HepG2 (cell line): ENCODE data around the gene ATG4A. TPM values are rescaled to one million over a fixed set of nuclear protein-coding genes. Genes with fewer than 3 reads are reported as not detected.

Source experiments
- ATAC-seq: fragments of 200-7000 bp; cut with Tn5 transposase; 3 replicates; pipeline ENCODE4 v1.9.1; 2020; ENCODE audit warnings: mild to moderate bottlenecking, moderate library complexity
- BruUV-seq: library from RNA; stranded (reverse); fragments of 400-500 nt; replicated peaks from 2 replicates; lab custom pipeline; 2021; lab: Mats Ljungman, UMichigan
- CTCF ChIA-PET: fragments of 300-600 bp; formaldehyde crosslinking; extraction: SDS; loops from one replicate; lab custom pipeline; 2021; ENCODE audit warnings: low total read pairs, inconsistent platforms, low intra/inter-chr PET ratio; lab: Yijun Ruan, JAX
- POLR2A ChIA-PET: fragments of 350-600 bp; sonication (Branson Sonifier 250); formaldehyde crosslinking; loops from one replicate; lab custom pipeline; 2020; ENCODE audit warnings: antibody characterized with exemption, inconsistent platforms; lab: Yijun Ruan, JAX
- DNase-seq: peaks from one replicate; pipeline ENCODE4 v3.0.0-alpha.2; 2015; ENCODE audit warnings: low spot score
- FAIRE-seq: peaks from 3 replicates; lab custom pipeline; 2011; peaks lifted over from hg19 to GRCh38; lab: Jason Lieb, UNC
- H2AFZ ChIP-seq: one replicate; pipeline ENCODE4 v1.6.1; 2011; ENCODE audit warnings: low read length, inconsistent platforms
- H3K27ac ChIP-seq: fragments of 300-600 bp; 3 replicates; pipeline ENCODE4 v1.8.0; 2011; ENCODE audit warnings: mixed run types, mild to moderate bottlenecking, mixed read lengths, low read length, inconsistent platforms; ENCODE audit not compliant: insufficient read depth; ENCODE audit errors: extremely low read length
- H3K27me3 ChIP-seq, 2 experiments: fragments of 200-600 bp in 1 of 2; 2 replicates in 1 of 2; 3 replicates in 1 of 2; pipeline versions ENCODE4 v1.6.0 to v1.8.0; 2011; ENCODE audit warnings: low read length in 2 of 2, mild to moderate bottlenecking in 2 of 2, moderate library complexity in 2 of 2, inconsistent platforms in 1 of 2; ENCODE audit not compliant: insufficient read depth in 2 of 2, control insufficient read depth in 1 of 2
- H3K36me3 ChIP-seq, 2 experiments: fragments of 200-600 bp in 1 of 2; replicated peaks in 1 of 2; 2 replicates in 1 of 2; 3 replicates in 1 of 2; pipeline versions ENCODE4 v1.5.1 to v1.8.0; 2011; ENCODE audit warnings: low read length in 2 of 2, inconsistent platforms in 1 of 2; ENCODE audit not compliant: insufficient read depth in 2 of 2, control insufficient read depth in 1 of 2
- H3K4me1 ChIP-seq: 2 replicates; pipeline ENCODE4 v1.5.1; 2012; ENCODE audit warnings: low read length, inconsistent platforms; ENCODE audit not compliant: insufficient read depth
- H3K4me2 ChIP-seq: 2 replicates; pipeline ENCODE4 v1.6.0; 2011; ENCODE audit warnings: low read depth, low read length, inconsistent platforms
- H3K4me3 ChIP-seq, 3 experiments: fragments of 200-600 bp in 1 of 3; sonication (generic), shearing (Covaris generic) in 1 of 3; replicated peaks in 1 of 3; 2 replicates each; pipeline ENCODE4 v1.5.1; 2011 to 2016; ENCODE audit warnings: low read length in 3 of 3, inconsistent platforms in 2 of 3, low read depth in 2 of 3, mild to moderate bottlenecking in 2 of 3, control low read depth in 1 of 3, mixed read lengths in 1 of 3; ENCODE audit not compliant: insufficient read depth in 1 of 3
- H3K79me2 ChIP-seq: one replicate; pipeline ENCODE4 v1.6.1; 2011; ENCODE audit warnings: low read length, inconsistent platforms; ENCODE audit not compliant: insufficient read depth
- H3K9ac ChIP-seq: 2 replicates; pipeline ENCODE4 v1.6.0; 2011; ENCODE audit warnings: mild to moderate bottlenecking, low read depth, low read length, inconsistent platforms; ENCODE audit not compliant: insufficient read depth
- H3K9me3 ChIP-seq: 2 replicates; pipeline ENCODE4 v1.5.1; 2012; ENCODE audit warnings: mild to moderate bottlenecking, low read length
- H4K20me1 ChIP-seq: 2 replicates; pipeline ENCODE4 v1.6.0; 2011; ENCODE audit warnings: inconsistent platforms, mild to moderate bottlenecking, low read length, moderate library complexity; ENCODE audit not compliant: insufficient read depth
- CBFB ChIP-seq: sonication (generic); formaldehyde crosslinking; IDR thresholded peaks from 2 replicates; pipeline ENCODE4 v1.4.0; 2020; ENCODE audit warnings: missing genetic modification reagents
- CBX2 ChIP-seq, 2 experiments: fragments of 200-600 bp in 1 of 2; sonication (generic); formaldehyde crosslinking in 1 of 2; IDR thresholded peaks; 2 replicates each; pipeline versions ENCODE4 v1.7.0 to v1.8.1; 2018 to 2022; ENCODE audit warnings: low read depth in 2 of 2, low read length in 1 of 2, mild to moderate bottlenecking in 1 of 2, missing genetic modification reagents in 1 of 2
- ELF1 ChIP-seq: sonication (generic); formaldehyde crosslinking; IDR thresholded peaks from 2 replicates; pipeline ENCODE4 v1.4.0; 2020; ENCODE audit warnings: missing genetic modification reagents
- HOXA5 ChIP-seq: sonication (generic); formaldehyde crosslinking; IDR thresholded peaks from 2 replicates; pipeline ENCODE4 v1.4.0; 2020; ENCODE audit warnings: missing genetic modification reagents
- MXD4 ChIP-seq: IDR thresholded peaks from 2 replicates; pipeline ENCODE4 v1.6.1; 2016; ENCODE audit warnings: mild to moderate bottlenecking, missing biosample characterization, missing genetic modification reagents
- MXI1 ChIP-seq: IDR thresholded peaks from 3 replicates; pipeline ENCODE4 v1.6.1; 2012; ENCODE audit warnings: low read depth, low read length, inconsistent platforms, borderline replicate concordance
- RELA ChIP-seq: sonication (generic); formaldehyde crosslinking; IDR thresholded peaks from 2 replicates; pipeline ENCODE4 v1.4.0; 2020; ENCODE audit warnings: missing genetic modification reagents
- SYNCRIP ChIP-seq: fragments of 200-400 bp; formaldehyde crosslinking; IDR thresholded peaks from 2 replicates; pipeline ENCODE4 v1.6.1; 2018; ENCODE audit warnings: mild to moderate bottlenecking, low read depth, low read length; ENCODE audit not compliant: insufficient read depth
- TMF1 ChIP-seq: sonication (generic); formaldehyde crosslinking; IDR thresholded peaks from 2 replicates; pipeline ENCODE4 v1.8.1; 2022; ENCODE audit warnings: low read depth, missing genetic modification reagents
- ZNF569 ChIP-seq: sonication (generic); formaldehyde crosslinking; IDR thresholded peaks from 2 replicates; pipeline ENCODE4 v1.5.0; 2020; ENCODE audit warnings: mild to moderate bottlenecking, missing genetic modification reagents, moderate library complexity, borderline replicate concordance
- ZNF83 ChIP-seq: sonication (generic); formaldehyde crosslinking; IDR thresholded peaks from 2 replicates; pipeline ENCODE4 v1.4.0; 2020; ENCODE audit warnings: missing genetic modification reagents, mild to moderate bottlenecking, borderline replicate concordance
- ZNF839 ChIP-seq: sonication (generic); formaldehyde crosslinking; IDR thresholded peaks from 2 replicates; pipeline ENCODE4 v1.4.0; 2020; ENCODE audit warnings: missing genetic modification reagents, mild to moderate bottlenecking, borderline replicate concordance
- ZNF841 ChIP-seq: sonication (generic); formaldehyde crosslinking; IDR thresholded peaks from 2 replicates; pipeline ENCODE4 v1.8.1; 2023; ENCODE audit warnings: missing genetic modification reagents, borderline replicate concordance
- WGBS: methylation state at CpG from one replicate; pipeline ENCODE4 v1.1.6; 2017; ENCODE audit warnings: low lambda C conversion rate; 5-methylcytosine and 5-hydroxymethylcytosine counted together
- in situ Hi-C: cut with HindIII; loops from 2 replicates; pipeline ENCODE4 v1.10.0; 2017; ENCODE audit warnings: low pct_unique_long_range_greater_than_20kb; ENCODE audit not compliant: extremely low pct_ligation_motif_present
- intact Hi-C: fragments of 100-400 bp; cut with micrococcal nuclease; formaldehyde crosslinking; loops from one replicate; pipeline ENCODE4 v1.10.0; 2022; ENCODE audit not compliant: unreplicated experiment
- polyA plus RNA-seq, 8 experiments: library from polyadenylated mRNA; depleted of rRNA in 3 of 8; stranded (reverse) in 7 of 8; unstranded in 1 of 8; fragments of >200 nt; fragmentation: Illumina TruSeq in 4 of 8; extraction: Trizol in 4 of 8; gene quantifications; 2 replicates each; pipeline versions ENCODE4 v1.2.1 to v1.2.3, GENCODE V29; 2011 to 2016; ENCODE audit warnings: low read depth in 4 of 8, missing spikeins in 1 of 8, mixed read lengths in 1 of 8; ENCODE audit not compliant: insufficient read depth in 1 of 8
- total RNA-seq, 5 experiments: library from RNA; depleted of rRNA; stranded (reverse); fragments of >200 nt; fragmentation: Illumina TruSeq; extraction: Trizol; gene quantifications; 2 replicates each; pipeline ENCODE4 v1.2.3, GENCODE V29; 2016; ENCODE audit warnings: low read depth in 1 of 5
- TF ChIP-seq, protein P1 (sequence below): sonication (generic); formaldehyde crosslinking; IDR thresholded peaks from 2 replicates; pipeline ENCODE4 v1.4.0; 2020; ENCODE audit warnings: missing genetic modification reagents
- TF ChIP-seq, protein P2 (sequence below): sonication (generic); formaldehyde crosslinking; conservative IDR thresholded peaks from 2 replicates; pipeline ENCODE4 v1.5.0; 2020; ENCODE audit warnings: missing genetic modification reagents
- TF ChIP-seq, protein P3 (sequence below): sonication (generic); formaldehyde crosslinking; IDR thresholded peaks from 2 replicates; pipeline ENCODE4 v1.5.1; 2020; ENCODE audit warnings: mild to moderate bottlenecking, missing genetic modification reagents, moderate library complexity
- TF ChIP-seq, protein P4 (sequence below): sonication (generic); formaldehyde crosslinking; IDR thresholded peaks from 2 replicates; pipeline ENCODE4 v1.4.0; 2020; ENCODE audit warnings: missing genetic modification reagents

Gene ATG4A
- total and polyA plus RNA-seq, 2 of the 13 experiments (the other 11 are each of a cell fraction or from before 2014, with no cell fraction given), result 3.3 to 6.3 TPM

DNA sequence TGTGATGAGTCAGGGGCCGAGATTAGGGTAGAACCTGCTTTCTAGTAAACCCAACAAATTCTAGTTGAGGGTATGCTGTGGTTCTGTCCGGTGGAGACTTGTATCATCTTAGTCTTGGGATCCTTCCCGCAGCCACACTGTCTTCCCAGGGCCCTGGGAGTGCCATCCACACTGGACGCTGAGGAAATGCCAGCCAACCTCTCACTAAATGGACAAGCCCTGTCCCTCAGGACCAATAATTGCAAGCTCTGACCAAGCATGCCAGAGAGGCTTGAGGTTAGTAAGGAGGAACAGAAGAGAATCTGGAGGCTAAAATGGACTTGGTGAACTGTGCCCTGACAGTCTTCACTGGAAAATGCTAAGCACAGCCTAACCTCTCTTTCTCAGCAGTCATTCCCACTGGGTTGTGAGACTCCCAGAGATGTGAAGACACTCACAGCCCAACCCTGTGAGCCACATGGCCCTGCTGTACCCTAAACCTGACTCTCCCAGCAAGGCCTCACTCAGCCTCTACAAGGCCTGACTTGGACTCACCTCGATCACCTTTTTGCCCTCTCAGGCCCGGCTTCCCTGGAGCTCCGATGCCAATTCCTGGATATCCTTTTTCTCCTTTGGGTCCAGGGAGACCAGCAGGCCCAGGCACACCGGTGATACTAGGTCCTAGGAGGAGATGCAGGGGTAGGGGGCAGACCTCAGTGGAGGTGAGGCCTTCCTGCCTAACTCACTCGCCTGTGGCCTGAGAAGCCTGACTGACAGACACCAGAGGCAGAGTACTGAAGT lies 77.6 kb downstream of the ATG4A start (continued):
- TF ChIP-seq TMF1 (CRISPR knock-in tag), result no peak
- TF ChIP-seq RELA, result no peak
- no peak for TF ChIP-seq CBX2 (IDR thresholded peaks at IDR 0.05; ENCODE audit: low read depth, low read length)
- TF ChIP-seq CBX2 (CRISPR knock-in tag; IDR thresholded peaks at IDR 0.05; ENCODE audit: low read depth), result no peak
- TF ChIP-seq, protein P1, sequence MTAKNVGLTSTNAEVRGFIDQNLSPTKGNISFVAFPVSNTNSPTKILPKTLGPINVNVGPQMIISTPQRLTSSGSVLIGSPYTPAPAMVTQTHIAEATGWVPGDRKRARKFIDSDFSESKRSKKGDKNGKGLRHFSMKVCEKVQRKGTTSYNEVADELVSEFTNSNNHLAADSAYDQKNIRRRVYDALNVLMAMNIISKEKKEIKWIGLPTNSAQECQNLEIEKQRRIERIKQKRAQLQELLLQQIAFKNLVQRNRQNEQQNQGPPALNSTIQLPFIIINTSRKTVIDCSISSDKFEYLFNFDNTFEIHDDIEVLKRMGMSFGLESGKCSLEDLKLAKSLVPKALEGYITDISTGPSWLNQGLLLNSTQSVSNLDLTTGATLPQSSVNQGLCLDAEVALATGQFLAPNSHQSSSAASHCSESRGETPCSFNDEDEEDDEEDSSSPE, result no peak
- TF ChIP-seq ELF1 (CRISPR knock-in tag), result no peak

DNA sequence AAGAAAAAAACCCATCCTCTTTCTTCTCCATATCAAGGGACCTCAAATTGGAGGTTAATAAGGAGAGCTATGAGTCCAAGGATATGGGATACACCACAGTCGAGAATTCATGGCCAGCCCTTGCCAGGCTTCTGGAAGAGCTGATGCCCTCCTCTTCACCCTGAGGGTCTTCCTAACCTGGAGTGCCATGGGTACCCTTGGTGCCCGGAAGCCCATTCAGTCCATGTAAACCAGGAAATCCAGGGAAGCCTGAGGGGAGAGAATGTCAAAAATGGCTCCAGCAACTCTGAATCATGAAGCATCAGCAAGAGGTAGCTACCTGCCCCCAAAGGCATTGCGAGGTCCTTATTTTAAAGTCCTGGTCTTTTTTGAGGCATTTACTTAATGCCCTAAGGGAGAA lies 78.2 kb downstream of the ATG4A start:
- Histone ChIP-seq H3K9me3 (no peaks in the 10 kb centered on the region), H3K9ac (no peak overlapping the region), H3K27ac (no peak overlapping the region), H3K36me3 (no peaks in the 10 kb centered on the region), H3K27me3 (no peaks in the 10 kb centered on the region), H3K4me3 (no peak overlapping the region), H2AFZ (no peak overlapping the region), H3K79me2 (no peaks in the 10 kb centered on the region), H3K4me2 (no peak overlapping the region)
- POLR2A ChIA-PET, result no interaction called here
- BruUV-seq, result no TSS peak
- WGBS, result 73% methylated on average over 2 of the region's 3 CpGs
- intact Hi-C loops, result no loop called here
- ATAC-seq, result no peak
- no peak for FAIRE-seq
- DNase-seq, result no peak
- TF ChIP-seq, protein P2, sequence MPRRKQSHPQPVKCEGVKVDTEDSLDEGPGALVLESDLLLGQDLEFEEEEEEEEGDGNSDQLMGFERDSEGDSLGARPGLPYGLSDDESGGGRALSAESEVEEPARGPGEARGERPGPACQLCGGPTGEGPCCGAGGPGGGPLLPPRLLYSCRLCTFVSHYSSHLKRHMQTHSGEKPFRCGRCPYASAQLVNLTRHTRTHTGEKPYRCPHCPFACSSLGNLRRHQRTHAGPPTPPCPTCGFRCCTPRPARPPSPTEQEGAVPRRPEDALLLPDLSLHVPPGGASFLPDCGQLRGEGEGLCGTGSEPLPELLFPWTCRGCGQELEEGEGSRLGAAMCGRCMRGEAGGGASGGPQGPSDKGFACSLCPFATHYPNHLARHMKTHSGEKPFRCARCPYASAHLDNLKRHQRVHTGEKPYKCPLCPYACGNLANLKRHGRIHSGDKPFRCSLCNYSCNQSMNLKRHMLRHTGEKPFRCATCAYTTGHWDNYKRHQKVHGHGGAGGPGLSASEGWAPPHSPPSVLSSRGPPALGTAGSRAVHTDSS (CRISPR knock-in tag), result no peak
- TF ChIP-seq CBFB (no peak), MXD4 (no peak), ZNF569 (CRISPR knock-in tag) (no peak), ZNF83 (CRISPR knock-in tag) (no peak), ZNF839 (no peak), HOXA5 (CRISPR knock-in tag) (no peak), MXI1 (no peak), ZNF841 (CRISPR knock-in tag) (no peak), SYNCRIP (no peak)
- TF ChIP-seq, protein P3, sequence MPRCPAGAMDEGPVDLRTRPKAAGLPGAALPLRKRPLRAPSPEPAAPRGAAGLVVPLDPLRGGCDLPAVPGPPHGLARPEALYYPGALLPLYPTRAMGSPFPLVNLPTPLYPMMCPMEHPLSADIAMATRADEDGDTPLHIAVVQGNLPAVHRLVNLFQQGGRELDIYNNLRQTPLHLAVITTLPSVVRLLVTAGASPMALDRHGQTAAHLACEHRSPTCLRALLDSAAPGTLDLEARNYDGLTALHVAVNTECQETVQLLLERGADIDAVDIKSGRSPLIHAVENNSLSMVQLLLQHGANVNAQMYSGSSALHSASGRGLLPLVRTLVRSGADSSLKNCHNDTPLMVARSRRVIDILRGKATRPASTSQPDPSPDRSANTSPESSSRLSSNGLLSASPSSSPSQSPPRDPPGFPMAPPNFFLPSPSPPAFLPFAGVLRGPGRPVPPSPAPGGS (CRISPR knock-in tag), result no peak
- TF ChIP-seq, protein P4, sequence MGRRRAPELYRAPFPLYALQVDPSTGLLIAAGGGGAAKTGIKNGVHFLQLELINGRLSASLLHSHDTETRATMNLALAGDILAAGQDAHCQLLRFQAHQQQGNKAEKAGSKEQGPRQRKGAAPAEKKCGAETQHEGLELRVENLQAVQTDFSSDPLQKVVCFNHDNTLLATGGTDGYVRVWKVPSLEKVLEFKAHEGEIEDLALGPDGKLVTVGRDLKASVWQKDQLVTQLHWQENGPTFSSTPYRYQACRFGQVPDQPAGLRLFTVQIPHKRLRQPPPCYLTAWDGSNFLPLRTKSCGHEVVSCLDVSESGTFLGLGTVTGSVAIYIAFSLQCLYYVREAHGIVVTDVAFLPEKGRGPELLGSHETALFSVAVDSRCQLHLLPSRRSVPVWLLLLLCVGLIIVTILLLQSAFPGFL (CRISPR knock-in tag), result no peak
- TF ChIP-seq, all 625 proteins: peak for 0
- CTCF ChIA-PET, result no interaction called here
- no peaks in the 10 kb centered on the region for H4K20me1 ChIP-seq
- in situ Hi-C loops, result no loop called here
- no peaks in the 10 kb centered on the region for H3K4me1 ChIP-seq
